GM18505 (cell line): ENCODE data around the gene CPEB3.

Experiments used
- ATAC-seq: cut with Tn5 transposase; IDR thresholded peaks from one replicate; pipeline ENCODE4 v1.9.1; 2021; ENCODE audit not compliant: unreplicated experiment
- POLR2A ChIP-seq: IDR thresholded peaks from 4 replicates; pipeline ENCODE4 v1.6.1; 2011; ENCODE audit warnings: borderline replicate concordance; ENCODE audit not compliant: insufficient read depth, insufficient read length; ENCODE audit errors: extremely low read depth

CPEB3 gene

GRCh38 chr10:92011560-92012214 is 279.2 kb downstream of the CPEB3 start:
- ATAC-seq: no peak
- TF ChIP-seq POLR2A: no peak

GRCh38 chr10:92010047-92010735 is 280.7 kb downstream of the CPEB3 start:
- no peak for ATAC-seq
- no peak for TF ChIP-seq POLR2A

GRCh38 chr10:92009445-92009844 is 281.4 kb downstream of the CPEB3 start:
- no peak for ATAC-seq

GRCh38 chr10:92005978-92006377 is 284.9 kb downstream of the CPEB3 start:
- ATAC-seq: no peak
- TF ChIP-seq POLR2A: no peak

More at GRCh38 chr10:92009445-92009844, 281.4 kb downstream of the CPEB3 start:
- TF ChIP-seq POLR2A: no peak

- no peak for TF ChIP-seq POLR2A
- ATAC-seq: no peak
Measured at GRCh38 chr10:92003258-92003657, 287.6 kb downstream of the CPEB3 start.

- no peak for ATAC-seq
- TF ChIP-seq POLR2A: no peak
Measured at GRCh38 chr10:92001995-92002394, 288.9 kb downstream of the CPEB3 start.

- ATAC-seq: no peak
Measured at GRCh38 chr10:92001581-92001980, 289.3 kb downstream of the CPEB3 start.

More at GRCh38 chr10:92001581-92001980, 289.3 kb downstream of the CPEB3 start:
- no peak for TF ChIP-seq POLR2A
